ENCODE results near the gene CCSER1. TPM values are rescaled to one million over a fixed set of nuclear protein-coding genes. Genes with fewer than 3 reads are reported as not detected.
"Not testable (repeated sequence)": the region's sequence is repeated elsewhere in the genome, so short reads cannot be mapped to it uniquely, and the experiment has no call there.

The CCSER1 gene
- total RNA-seq, 2 experiments from 2014 or later, result not detected

DNA sequence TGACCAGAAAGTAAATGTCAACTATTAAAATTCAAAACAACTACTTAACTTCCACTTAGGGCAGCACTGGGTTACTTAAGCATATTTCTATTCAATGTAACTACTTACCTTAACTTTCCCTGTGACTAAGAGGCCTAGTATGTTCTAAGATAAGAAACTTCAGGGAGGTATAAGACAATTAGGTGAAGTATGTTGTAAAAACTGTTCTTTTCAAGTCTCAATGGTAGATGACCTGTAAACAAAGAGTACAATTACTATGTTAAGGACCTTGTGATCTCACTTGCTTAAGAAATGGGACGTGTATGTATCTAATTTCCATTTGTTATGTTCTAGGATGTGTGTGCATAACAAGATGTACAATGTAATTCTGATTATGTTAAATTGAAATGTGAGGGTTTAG lies 960.5 kb downstream of the CCSER1 start:
- Mint-ChIP-seq H3K27me3 (no peaks in the 10 kb centered on the region), H3K4me1 (ENCODE audit: low read depth) (no peaks in the 10 kb centered on the region), H3K27ac (no peak overlapping the region), H3K36me3 (ENCODE audit: low read depth) (no peaks in the 10 kb centered on the region), H3K4me3 (no peak overlapping the region), H3K9me3 (peaks cover 2% of the 10 kb centered on the region)
- TF ChIP-seq, protein P1, sequence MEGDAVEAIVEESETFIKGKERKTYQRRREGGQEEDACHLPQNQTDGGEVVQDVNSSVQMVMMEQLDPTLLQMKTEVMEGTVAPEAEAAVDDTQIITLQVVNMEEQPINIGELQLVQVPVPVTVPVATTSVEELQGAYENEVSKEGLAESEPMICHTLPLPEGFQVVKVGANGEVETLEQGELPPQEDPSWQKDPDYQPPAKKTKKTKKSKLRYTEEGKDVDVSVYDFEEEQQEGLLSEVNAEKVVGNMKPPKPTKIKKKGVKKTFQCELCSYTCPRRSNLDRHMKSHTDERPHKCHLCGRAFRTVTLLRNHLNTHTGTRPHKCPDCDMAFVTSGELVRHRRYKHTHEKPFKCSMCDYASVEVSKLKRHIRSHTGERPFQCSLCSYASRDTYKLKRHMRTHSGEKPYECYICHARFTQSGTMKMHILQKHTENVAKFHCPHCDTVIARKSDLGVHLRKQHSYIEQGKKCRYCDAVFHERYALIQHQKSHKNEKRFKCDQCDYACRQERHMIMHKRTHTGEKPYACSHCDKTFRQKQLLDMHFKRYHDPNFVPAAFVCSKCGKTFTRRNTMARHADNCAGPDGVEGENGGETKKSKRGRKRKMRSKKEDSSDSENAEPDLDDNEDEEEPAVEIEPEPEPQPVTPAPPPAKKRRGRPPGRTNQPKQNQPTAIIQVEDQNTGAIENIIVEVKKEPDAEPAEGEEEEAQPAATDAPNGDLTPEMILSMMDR (IDR thresholded peaks at IDR 0.05), result no peak
- POLR2A ChIA-PET, result no interaction called here
- intact Hi-C loops (cut with micrococcal nuclease), result no loop called here
- CTCF ChIA-PET, result no interaction called here
- ATAC-seq (no peak), DNase-seq (no peak)

- POLR2A ChIA-PET, result no interaction called here
- CTCF ChIA-PET, result no interaction called here
- Mint-ChIP-seq H3K4me3 (no peak overlapping the region), H3K9me3 (peaks cover 2% of the 10 kb centered on the region), H3K4me1 (ENCODE audit: low read depth) (no peaks in the 10 kb centered on the region), H3K27me3 (no peaks in the 10 kb centered on the region), H3K36me3 (ENCODE audit: low read depth) (no peaks in the 10 kb centered on the region), H3K27ac (no peak overlapping the region)
- ATAC-seq, result no peak
- TF ChIP-seq, protein P1 (IDR thresholded peaks at IDR 0.05), result no peak
- intact Hi-C loops (cut with micrococcal nuclease), result no loop called here
- DNase-seq, result no peak
Observed at GRCh38 chr4:91089178-91089577, 962.0 kb downstream of the CCSER1 start.

GRCh38 chr4:91092398-91092980 lies 965.3 kb downstream of the CCSER1 start:
- TF ChIP-seq, protein P1 (IDR thresholded peaks at IDR 0.05), result no peak
- ChIA-PET POLR2A (no interaction called here), CTCF (no interaction called here)
- Mint-ChIP-seq H3K4me1 (ENCODE audit: low read depth) (no peaks in the 10 kb centered on the region), H3K27ac (no peak overlapping the region), H3K36me3 (ENCODE audit: low read depth) (no peaks in the 10 kb centered on the region), H3K9me3 (peaks cover 3% of the 10 kb centered on the region), H3K4me3 (no peak overlapping the region), H3K27me3 (no peaks in the 10 kb centered on the region)
- intact Hi-C loops (cut with micrococcal nuclease), result no loop called here
- ATAC-seq (no peak), DNase-seq (no peak)

GRCh38 chr4:91094220-91094619 lies 967.0 kb downstream of the CCSER1 start:
- ATAC-seq; H3K27me3 Mint-ChIP-seq; H3K4me1 Mint-ChIP-seq (ENCODE audit: low read depth); intact Hi-C loops (cut with micrococcal nuclease); H3K27ac Mint-ChIP-seq; DNase-seq; POLR2A ChIA-PET; H3K36me3 Mint-ChIP-seq (ENCODE audit: low read depth); H3K4me3 Mint-ChIP-seq; CTCF ChIA-PET; H3K9me3 Mint-ChIP-seq: not testable (repeated sequence)

DNA sequence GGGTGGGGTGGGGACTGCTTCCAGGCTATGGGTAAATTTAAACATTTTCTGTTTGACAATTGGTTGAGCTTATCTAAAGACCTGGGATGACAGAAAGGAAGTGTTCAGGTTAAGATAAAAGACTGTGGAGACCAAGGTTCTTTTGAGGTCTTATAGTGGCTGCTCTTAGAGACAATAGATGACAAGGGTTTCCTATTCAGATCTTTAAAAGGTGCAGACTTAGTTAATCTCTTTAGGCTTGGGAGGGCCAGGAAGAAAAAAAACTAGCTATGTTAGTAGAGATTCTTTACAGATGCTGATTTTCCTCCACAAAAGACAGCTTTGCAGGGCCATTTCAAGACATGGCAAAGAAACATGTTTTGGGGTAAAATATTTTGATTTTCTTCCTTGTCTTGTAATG lies 972.5 kb downstream of the CCSER1 start:
- H3K36me3 Mint-ChIP-seq (ENCODE audit: low read depth), result no peaks in the 10 kb centered on the region
- TF ChIP-seq, protein P1 (IDR thresholded peaks at IDR 0.05), result no peak
- ChIA-PET CTCF (interaction anchor here (0.5 kb wide), 1 partner anchor 1366 kb away, joined by 3 read pairs; no protein-coding TSS in a partner anchor), POLR2A (no interaction called here)
- intact Hi-C loops (cut with micrococcal nuclease), result no loop called here
- H3K9me3 Mint-ChIP-seq, result peaks cover 10% of the 10 kb centered on the region
- H3K27ac Mint-ChIP-seq, result no peak overlapping the region
- ATAC-seq (no peak), DNase-seq (no peak)
- H3K27me3 Mint-ChIP-seq, result no peaks in the 10 kb centered on the region
- no peaks in the 10 kb centered on the region for H3K4me1 Mint-ChIP-seq (ENCODE audit: low read depth)
- H3K4me3 Mint-ChIP-seq, result no peak overlapping the region

GRCh38 chr4:91108751-91109150 lies 981.6 kb downstream of the CCSER1 start:
- H3K27me3 Mint-ChIP-seq, result no peaks in the 10 kb centered on the region
- no peak overlapping the region for H3K4me3 Mint-ChIP-seq
- no peak for ATAC-seq
- H3K36me3 Mint-ChIP-seq (ENCODE audit: low read depth), result no peaks in the 10 kb centered on the region
- H3K4me1 Mint-ChIP-seq (ENCODE audit: low read depth), result no peaks in the 10 kb centered on the region
- DNase-seq, result no peak
- intact Hi-C loops (cut with micrococcal nuclease), result no loop called here
- ChIA-PET CTCF (no interaction called here), POLR2A (no interaction called here)
- no peak overlapping the region for H3K27ac Mint-ChIP-seq
- H3K9me3 Mint-ChIP-seq, result peaks cover 11% of the 10 kb centered on the region
- TF ChIP-seq, protein P1 (IDR thresholded peaks at IDR 0.05), result no peak

All from activated CD8-positive, alpha-beta T cell treated with anti-CD3 and anti-CD28 coated beads for 36 hours (primary cell).